GM12878 (cell line): ENCODE measurements around the gene THAP10. TPM values are rescaled to one million over a fixed set of nuclear protein-coding genes. Genes with fewer than 3 reads are reported as not detected.

Source experiments
- ATAC-seq: fragments of 200-7000 bp; cut with Tn5 transposase; 3 replicates; pipeline ENCODE4 v1.9.1; 2020; ENCODE audit warnings: mild to moderate bottlenecking, moderate library complexity
- BruUV-seq: library from RNA; stranded (reverse); fragments of 400-500 nt; replicated peaks from 2 replicates; lab custom pipeline; 2021; lab: Mats Ljungman, UMichigan
- CTCF ChIA-PET: fragments of 300-600 bp; sonication (Branson Sonifier 250); formaldehyde crosslinking; extraction: SDS; loops from one replicate; lab custom pipeline; 2021; ENCODE audit warnings: inconsistent platforms; lab: Yijun Ruan, JAX
- POLR2A ChIA-PET: fragments of 350-600 bp; formaldehyde crosslinking; extraction: SDS; loops from one replicate; lab custom pipeline; 2021; ENCODE audit warnings: inconsistent platforms; lab: Charles Lee
- RAD21 ChIA-PET: fragments of 300-600 bp; sonication (Branson Sonifier 250); formaldehyde crosslinking; loops from one replicate; lab custom pipeline; 2023; ENCODE audit warnings: antibody characterized with exemption; ENCODE audit not compliant: unreplicated experiment; lab: Charles Lee
- SMC1A ChIA-PET: fragments of 300-600 bp; sonication (Branson Sonifier 250); formaldehyde crosslinking; loops from one replicate; lab custom pipeline; 2023; ENCODE audit not compliant: unreplicated experiment, uncharacterized antibody; lab: Charles Lee
- DNase-seq: peaks from one replicate; pipeline ENCODE4 v3.0.0-alpha.2; 2011; ENCODE audit warnings: low read depth, low spot score
- FAIRE-seq: peaks from 3 replicates; lab custom pipeline; 2011; peaks lifted over from hg19 to GRCh38; lab: Jason Lieb, UNC
- H2AFZ ChIP-seq: 2 replicates; pipeline ENCODE4 v1.6.0; 2011; ENCODE audit warnings: low read depth, low read length, control low read depth; ENCODE audit not compliant: control insufficient read depth
- H3K27ac ChIP-seq: 2 replicates; pipeline ENCODE4 v1.5.1; 2011; ENCODE audit warnings: control low read depth; ENCODE audit not compliant: control insufficient read depth, insufficient read depth
- H3K27me3 ChIP-seq, 2 experiments: replicated peaks in 1 of 2; 2 replicates each; pipeline versions ENCODE4 v1.6.0 to v1.6.1; 2011; ENCODE audit warnings: low read length in 1 of 2; ENCODE audit not compliant: control insufficient read depth in 2 of 2, insufficient read depth in 2 of 2
- H3K36me3 ChIP-seq, 2 experiments: 2 replicates each; pipeline ENCODE4 v1.5.1; 2011; ENCODE audit warnings: low read length in 1 of 2; ENCODE audit not compliant: control insufficient read depth in 2 of 2, insufficient read depth in 2 of 2
- H3K4me1 ChIP-seq: 2 replicates; pipeline ENCODE4 v1.6.1; 2011; ENCODE audit warnings: mild to moderate bottlenecking, low read length, moderate library complexity, mixed read lengths; ENCODE audit not compliant: control insufficient read depth, insufficient read depth
- H3K4me2 ChIP-seq: 2 replicates; pipeline ENCODE4 v1.6.0; 2011; ENCODE audit warnings: control low read depth; ENCODE audit not compliant: control insufficient read depth, insufficient read depth
- H3K4me3 ChIP-seq: fragments of 200-600 bp; sonication (generic); 2 replicates; pipeline ENCODE4 v1.5.1; 2016
- H3K79me2 ChIP-seq: 2 replicates; pipeline ENCODE4 v1.6.0; 2011; ENCODE audit warnings: low read length; ENCODE audit not compliant: control insufficient read depth, insufficient read depth
- H3K9ac ChIP-seq: 2 replicates; pipeline ENCODE4 v1.8.0; 2011; ENCODE audit warnings: low read length, control low read depth, mixed read lengths; ENCODE audit not compliant: control insufficient read depth, insufficient read depth
- H3K9me3 ChIP-seq: replicated peaks from 3 replicates; pipeline ENCODE4 v1.5.1; 2011; ENCODE audit warnings: mild to moderate bottlenecking, low read length; ENCODE audit not compliant: control insufficient read depth, insufficient read depth
- H4K20me1 ChIP-seq: 2 replicates; pipeline ENCODE4 v1.6.0; 2011; ENCODE audit not compliant: control insufficient read depth, insufficient read depth
- EP300 ChIP-seq, 2 experiments: fragments of 150-350 bp in 1 of 2; IDR thresholded peaks; 2 replicates each; pipeline ENCODE4 v1.6.1; 2011 to 2012; ENCODE audit warnings: low read depth in 2 of 2, low read length in 2 of 2, borderline replicate concordance in 1 of 2, improper control_type of control experiment in 1 of 2, inconsistent platforms in 1 of 2; ENCODE audit not compliant: control insufficient read depth in 1 of 2
- GATAD2B ChIP-seq: fragments of 450-650 bp; conservative IDR thresholded peaks from 2 replicates; pipeline ENCODE4 v1.6.1; 2017; ENCODE audit warnings: low read depth, mild to moderate bottlenecking, moderate library complexity
- HCFC1 ChIP-seq: fragments of 150-350 bp; IDR thresholded peaks from 2 replicates; pipeline ENCODE4 v1.6.1; 2014; ENCODE audit warnings: low read length
- NFIC ChIP-seq: IDR thresholded peaks from 2 replicates; pipeline ENCODE4 v1.6.1; 2012; ENCODE audit warnings: low read depth, mild to moderate bottlenecking, inconsistent platforms, low read length, moderate library complexity
- SUZ12 ChIP-seq: fragments of 200-600 bp; sonication (generic); IDR thresholded peaks from one replicate; pipeline ENCODE4 v1.6.1; 2018; ENCODE audit warnings: antibody characterized with exemption, mild to moderate bottlenecking; ENCODE audit not compliant: unreplicated experiment
- ZNF622 ChIP-seq: fragments of 450-650 bp; IDR thresholded peaks from 2 replicates; pipeline ENCODE4 v1.6.1; 2017; ENCODE audit warnings: mild to moderate bottlenecking, inconsistent platforms
- ZZZ3 ChIP-seq: IDR thresholded peaks from 2 replicates; pipeline ENCODE4 v1.6.1; 2011; ENCODE audit warnings: low read depth; ENCODE audit not compliant: control insufficient read depth, insufficient read length
- WGBS: methylation state at CpG from one replicate; pipeline ENCODE4 v1.1.6; 2016; ENCODE audit warnings: low lambda C conversion rate; ENCODE audit not compliant: insufficient replicate concordance, insufficient coverage; ENCODE audit errors: missing lambda C conversion rate; 5-methylcytosine and 5-hydroxymethylcytosine counted together
- in situ Hi-C: fragments of 300-500 bp; cut with MboI; formaldehyde crosslinking; loops from 9 replicates; pipeline ENCODE4 v1.14.3; 2018; ENCODE audit warnings: mixed read lengths
- intact Hi-C: fragments of 100-400 bp; cut with micrococcal nuclease; formaldehyde crosslinking; loops from one replicate; pipeline ENCODE4 v1.14.2; 2022; ENCODE audit not compliant: unreplicated experiment
- polyA plus RNA-seq, 11 experiments: library from polyadenylated mRNA; depleted of rRNA in 4 of 11; unstranded in 6 of 11; stranded (reverse) in 5 of 11; fragments of >200 nt; fragmentation: Nextera tagmentation in 4 of 11; fragmentation: Illumina TruSeq in 1 of 11; extraction: Ambion mirVana in 4 of 11; extraction: Trizol in 1 of 11; gene quantifications; 1 replicate in 1 of 11; 2 replicates in 10 of 11; pipeline versions ENCODE4 v1.2.1 to v1.2.3, GENCODE V29; 2011 to 2016; ENCODE audit warnings: inconsistent platforms in 2 of 11, missing spikeins in 2 of 11, low read depth in 1 of 11
- total RNA-seq, 4 experiments: library from RNA; depleted of rRNA in 3 of 4; stranded (reverse); fragments of >200 nt in 3 of 4; fragmentation: Illumina TruSeq in 1 of 4; extraction: Trizol in 1 of 4; gene quantifications; 2 replicates each; pipeline versions ENCODE4 v1.2.1 to v1.2.3, GENCODE V29; 2013 to 2021
- TF ChIP-seq, protein P1 (sequence below): fragments of 450-650 bp; conservative IDR thresholded peaks from 2 replicates; pipeline ENCODE4 v1.6.1; 2017; ENCODE audit warnings: mild to moderate bottlenecking, moderate library complexity
- TF ChIP-seq, protein P2 (sequence below): fragments of 450-650 bp; IDR thresholded peaks from 2 replicates; pipeline ENCODE4 v1.6.1; 2017; ENCODE audit warnings: mild to moderate bottlenecking, low read depth, inconsistent platforms; ENCODE audit not compliant: poor library complexity, severe bottlenecking

The THAP10 gene
- total and polyA plus RNA-seq, 10 of the 15 experiments (the other 5 are each of a cell fraction or from before 2014, with no cell fraction given), result 0.35 to 5.2 (median 1.4) TPM

DNA sequence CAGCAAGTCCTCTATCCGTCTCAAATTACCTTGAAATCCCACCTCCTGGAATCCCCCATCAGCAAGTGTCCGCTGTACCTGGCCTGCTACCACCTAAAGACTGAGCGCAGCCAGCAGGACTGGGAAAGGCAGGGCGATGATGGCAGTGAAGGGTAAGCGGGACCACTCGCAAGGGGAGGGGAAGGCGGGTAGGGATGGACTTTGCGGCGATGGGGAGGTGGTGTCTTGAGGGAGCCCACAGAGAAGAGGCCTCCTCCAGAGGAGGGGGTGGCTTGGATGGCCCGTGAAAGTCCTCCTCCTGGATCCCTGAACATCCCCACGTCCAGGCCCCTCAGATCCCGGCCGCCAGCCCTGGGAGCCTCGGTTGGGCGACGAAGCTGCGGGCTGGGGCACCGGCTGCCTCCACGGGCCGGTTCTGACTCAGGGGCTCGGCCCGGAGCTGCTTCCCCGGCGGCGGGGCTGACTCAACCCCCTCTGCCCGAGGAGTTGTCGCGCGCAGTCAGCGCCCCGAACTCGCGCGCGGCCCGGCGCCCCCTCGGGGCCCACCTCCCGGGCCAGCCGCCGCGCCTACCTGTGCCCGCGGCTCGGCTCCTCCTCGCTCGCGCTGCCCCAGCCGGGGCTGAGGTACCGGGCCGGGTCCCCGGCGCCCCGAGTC lies 38.8 kb downstream of the THAP10 start:
- RAD21 ChIA-PET, result no interaction called here
- peak; percentile 45 for ATAC-seq
- no peak for DNase-seq
- intact Hi-C loops (no loop called here), in situ Hi-C loops (no loop called here)
- Histone ChIP-seq H2AFZ (peak overlapping the region; percentile 46), H3K9ac (peak overlapping the region; percentile 28; the same call in 1 of the 2 replicates), H3K27ac (0 out of 2 replicates have a peak overlapping the region, but pooled peaks have one; percentile 12), H3K4me3 (peak overlapping the region; percentile 47), H3K4me2 (peak overlapping the region; percentile 18; the same call in 1 of the 2 replicates), H3K36me3 (no peaks in the 10 kb centered on the region), H3K79me2 (no peaks in the 10 kb centered on the region), H4K20me1 (no peaks in the 10 kb centered on the region), H3K4me1 (peaks cover 2% of the 10 kb centered on the region; the same call in 1 of the 2 replicates), H3K9me3 (no peaks in the 10 kb centered on the region), H3K27me3 (peaks cover 5 to 7% of the 10 kb centered on the region in 2 experiments)
- CTCF ChIA-PET, result no interaction called here
- TF ChIP-seq SUZ12 (peak; percentile 57), ZNF622 (no peak)
- SMC1A ChIA-PET, result interaction anchor here (0.6 kb wide), 1 partner anchor 67 kb away, joined by 3 read pairs; no protein-coding TSS in a partner anchor
- BruUV-seq, result no TSS peak
- 35% methylated on average over 21 of the region's 54 CpGs for WGBS
- no peak for FAIRE-seq
- POLR2A ChIA-PET, result no interaction called here

DNA sequence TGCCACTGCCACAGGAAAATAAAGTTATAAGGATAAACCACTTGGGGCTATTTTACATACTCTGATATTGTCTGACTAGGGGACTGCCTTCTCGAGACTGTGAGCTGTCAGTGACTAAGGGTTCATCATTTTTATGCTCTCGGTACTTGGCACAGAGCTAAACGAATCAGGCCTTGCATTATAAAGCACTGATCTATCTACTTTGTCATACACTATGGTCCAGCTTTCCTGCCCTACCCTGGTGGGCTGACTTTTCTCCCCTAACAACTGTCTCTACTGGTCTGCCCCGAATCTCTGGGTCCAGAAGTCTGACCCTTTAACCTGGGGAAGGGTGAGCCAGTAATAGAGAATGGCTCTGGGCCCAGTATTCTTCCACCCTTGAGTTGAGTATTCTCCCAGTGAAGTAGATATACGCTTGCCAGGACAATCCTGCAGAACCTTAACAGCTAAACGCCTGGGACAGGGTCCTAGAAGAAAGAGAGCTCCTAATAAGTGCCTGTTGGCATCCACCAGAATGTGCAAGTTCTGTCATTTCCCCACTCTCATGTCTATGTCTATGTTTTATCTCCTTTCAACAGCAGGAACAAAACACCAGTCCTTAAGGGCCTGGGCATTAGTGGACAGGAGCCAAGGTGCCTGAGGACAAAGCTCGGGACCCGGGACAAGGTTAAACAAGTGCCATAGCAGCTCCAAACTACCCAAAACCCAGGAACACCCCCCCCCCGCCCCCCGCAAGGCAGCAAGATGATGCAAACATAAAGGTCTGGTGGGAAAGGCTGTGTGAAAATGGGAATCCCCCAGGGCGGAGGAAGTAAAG lies 39.5 kb downstream of the THAP10 start:
- no peak for FAIRE-seq
- H3K4me1 ChIP-seq, result peaks cover 2% of the 10 kb centered on the region; the same call in 1 of the 2 replicates
- in situ Hi-C loops (no loop called here), intact Hi-C loops (no loop called here)
- peak overlapping the region; percentile 28; the same call in 1 of the 2 replicates for H3K9ac ChIP-seq
- no peak for DNase-seq
- BruUV-seq, result no TSS peak
- 32% methylated on average over 11 of the region's 11 CpGs for WGBS
- TF ChIP-seq HCFC1, result no peak
- no peak for TF ChIP-seq NFIC
- TF ChIP-seq, protein P1, sequence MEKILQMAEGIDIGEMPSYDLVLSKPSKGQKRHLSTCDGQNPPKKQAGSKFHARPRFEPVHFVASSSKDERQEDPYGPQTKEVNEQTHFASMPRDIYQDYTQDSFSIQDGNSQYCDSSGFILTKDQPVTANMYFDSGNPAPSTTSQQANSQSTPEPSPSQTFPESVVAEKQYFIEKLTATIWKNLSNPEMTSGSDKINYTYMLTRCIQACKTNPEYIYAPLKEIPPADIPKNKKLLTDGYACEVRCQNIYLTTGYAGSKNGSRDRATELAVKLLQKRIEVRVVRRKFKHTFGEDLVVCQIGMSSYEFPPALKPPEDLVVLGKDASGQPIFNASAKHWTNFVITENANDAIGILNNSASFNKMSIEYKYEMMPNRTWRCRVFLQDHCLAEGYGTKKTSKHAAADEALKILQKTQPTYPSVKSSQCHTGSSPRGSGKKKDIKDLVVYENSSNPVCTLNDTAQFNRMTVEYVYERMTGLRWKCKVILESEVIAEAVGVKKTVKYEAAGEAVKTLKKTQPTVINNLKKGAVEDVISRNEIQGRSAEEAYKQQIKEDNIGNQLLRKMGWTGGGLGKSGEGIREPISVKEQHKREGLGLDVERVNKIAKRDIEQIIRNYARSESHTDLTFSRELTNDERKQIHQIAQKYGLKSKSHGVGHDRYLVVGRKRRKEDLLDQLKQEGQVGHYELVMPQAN, result no peak
- no peak for TF ChIP-seq EP300 (IDR thresholded peaks at IDR 0.05; ENCODE audit: borderline replicate concordance in 1 of 2, control insufficient read depth in 1 of 2, low read depth in 2 of 2, low read length in 2 of 2)
- no peak for TF ChIP-seq ZZZ3
- TF ChIP-seq, protein P2, sequence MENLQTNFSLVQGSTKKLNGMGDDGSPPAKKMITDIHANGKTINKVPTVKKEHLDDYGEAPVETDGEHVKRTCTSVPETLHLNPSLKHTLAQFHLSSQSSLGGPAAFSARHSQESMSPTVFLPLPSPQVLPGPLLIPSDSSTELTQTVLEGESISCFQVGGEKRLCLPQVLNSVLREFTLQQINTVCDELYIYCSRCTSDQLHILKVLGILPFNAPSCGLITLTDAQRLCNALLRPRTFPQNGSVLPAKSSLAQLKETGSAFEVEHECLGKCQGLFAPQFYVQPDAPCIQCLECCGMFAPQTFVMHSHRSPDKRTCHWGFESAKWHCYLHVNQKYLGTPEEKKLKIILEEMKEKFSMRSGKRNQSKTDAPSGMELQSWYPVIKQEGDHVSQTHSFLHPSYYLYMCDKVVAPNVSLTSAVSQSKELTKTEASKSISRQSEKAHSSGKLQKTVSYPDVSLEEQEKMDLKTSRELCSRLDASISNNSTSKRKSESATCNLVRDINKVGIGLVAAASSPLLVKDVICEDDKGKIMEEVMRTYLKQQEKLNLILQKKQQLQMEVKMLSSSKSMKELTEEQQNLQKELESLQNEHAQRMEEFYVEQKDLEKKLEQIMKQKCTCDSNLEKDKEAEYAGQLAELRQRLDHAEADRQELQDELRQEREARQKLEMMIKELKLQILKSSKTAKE, result no peak
- TF ChIP-seq GATAD2B, result no peak
- ChIA-PET SMC1A (no interaction called here), POLR2A (no interaction called here), CTCF (no interaction called here), RAD21 (no interaction called here)
- H3K36me3 ChIP-seq, result no peaks in the 10 kb centered on the region
- H3K79me2 ChIP-seq, result no peaks in the 10 kb centered on the region
- H3K27ac ChIP-seq, result 0 out of 2 replicates have a peak overlapping the region, but pooled peaks have one; percentile 12
- H2AFZ ChIP-seq, result 0 out of 2 replicates have a peak overlapping the region, but pooled peaks have one; percentile 23
- H3K9me3 ChIP-seq, result no peaks in the 10 kb centered on the region
- H3K4me2 ChIP-seq, result no peak overlapping the region
- ATAC-seq, result no peak; the same call in 2 of the 3 replicates
- peak overlapping the region; percentile 47 for H3K4me3 ChIP-seq
- H3K27me3 ChIP-seq, result peaks cover 5 to 7% of the 10 kb centered on the region in 2 experiments
- no peaks in the 10 kb centered on the region for H4K20me1 ChIP-seq
